Stimulated activated CD4-positive, alpha-beta T cell treated with anti-CD3 and anti-CD28 coated beads, TNF-alpha, amount 100 ng/mL, for 48 hours (primary cell): ENCODE results near the gene SFMBT2.

Experiments
- DNase-seq, 3 donors: peaks; one replicate each; pipeline ENCODE4 v3.0.0-alpha.2; 2020; ENCODE audit warnings: low read depth in 3 of 3

The SFMBT2 gene

DNA sequence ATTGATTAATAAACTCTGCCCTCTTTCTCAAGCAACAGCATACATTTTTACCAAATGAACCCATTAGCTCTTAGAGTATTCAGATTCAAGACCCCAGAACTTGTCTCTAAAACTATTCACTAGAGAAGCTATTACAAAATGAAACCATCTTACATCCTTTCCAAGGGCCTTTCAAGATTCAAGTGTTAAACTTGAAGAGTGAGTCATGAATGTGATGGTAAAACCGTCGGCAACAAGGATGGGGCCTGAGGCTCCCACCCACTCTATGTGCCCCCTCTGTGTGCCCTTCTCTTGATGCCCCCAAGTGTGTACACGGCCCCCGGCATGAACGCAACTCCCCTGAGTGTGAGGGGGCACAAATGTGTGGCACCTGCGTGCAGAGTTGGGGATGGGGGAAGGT lies 46.4 kb downstream of the SFMBT2 start:
- no peak for DNase-seq

DNA sequence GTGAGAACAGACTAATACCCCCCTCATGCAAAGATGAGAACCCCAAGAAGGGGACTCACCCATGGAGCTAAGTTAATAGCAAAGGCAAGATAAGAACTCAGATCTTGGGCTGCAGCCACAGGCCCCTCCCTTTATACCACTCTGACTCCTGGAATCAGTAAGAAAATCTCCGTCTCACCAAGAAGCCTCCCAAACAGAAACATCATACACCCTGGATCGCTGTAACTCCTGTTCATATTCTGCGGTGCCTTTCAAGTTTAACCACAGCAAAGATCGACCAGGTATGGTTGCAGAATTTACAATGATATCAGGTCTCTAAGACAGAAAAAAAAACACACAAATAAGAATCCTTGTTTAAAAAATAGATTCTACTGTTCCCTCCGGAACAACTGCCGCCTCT lies 47.1 kb downstream of the SFMBT2 start:
- DNase-seq, result no peak

DNA sequence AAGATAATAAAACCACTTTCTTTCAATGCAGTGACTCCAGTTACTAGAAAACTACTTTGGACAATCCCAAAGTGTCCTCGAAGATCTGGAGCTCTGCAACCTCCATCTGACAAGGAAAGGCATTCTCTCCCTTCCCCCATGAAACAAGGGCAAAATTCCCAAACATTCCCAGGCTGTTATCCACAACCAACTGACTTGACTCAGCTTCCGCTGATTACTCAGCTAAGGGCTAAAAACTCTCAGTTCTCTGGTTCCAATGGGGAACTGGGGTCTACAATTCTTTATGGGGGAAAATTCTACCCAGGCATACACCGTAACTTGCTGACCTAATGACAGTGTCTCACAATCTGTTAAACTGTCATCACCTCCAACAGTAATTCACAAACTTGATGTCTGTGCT lies 48.4 kb downstream of the SFMBT2 start:
- DNase-seq, result no peak

DNA sequence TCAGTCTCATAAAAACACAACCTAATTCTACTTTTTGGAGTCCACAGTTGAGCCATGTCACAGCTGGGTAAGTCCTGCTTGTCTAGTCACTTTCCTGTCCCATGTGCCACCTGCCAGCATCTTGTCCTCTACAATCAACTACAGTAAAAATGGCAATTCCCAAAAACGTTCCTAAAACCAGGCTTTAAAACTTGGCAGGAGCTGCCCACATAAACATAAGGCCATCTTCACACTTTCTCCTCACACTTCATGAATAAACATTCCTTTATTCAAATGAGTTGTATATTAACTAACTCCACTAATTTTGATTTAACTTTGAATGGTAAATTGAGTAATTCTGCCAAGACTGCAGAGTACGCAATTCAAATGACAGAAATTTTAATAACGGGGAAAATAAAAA lies 49.5 kb downstream of the SFMBT2 start:
- DNase-seq, result no peak

DNA sequence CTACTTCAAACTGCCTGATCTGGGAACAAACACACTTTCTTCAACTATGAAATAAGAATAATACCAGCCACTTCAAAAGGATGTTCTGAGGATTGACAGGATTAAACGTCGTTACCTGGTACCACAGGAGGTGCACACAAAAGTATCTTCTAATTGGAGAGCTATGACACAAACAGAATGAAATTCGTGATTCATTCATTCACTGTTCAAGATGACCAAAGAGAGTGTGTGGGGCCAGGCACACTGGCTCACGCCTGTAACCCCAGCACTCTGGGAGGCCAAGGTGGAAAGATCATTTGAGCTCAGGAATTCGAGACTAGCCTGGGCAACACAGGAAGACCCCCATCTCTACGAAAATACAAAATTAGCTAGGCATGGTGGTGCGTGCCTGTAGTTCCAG lies 50.9 kb downstream of the SFMBT2 start:
- DNase-seq, result no peak

DNA sequence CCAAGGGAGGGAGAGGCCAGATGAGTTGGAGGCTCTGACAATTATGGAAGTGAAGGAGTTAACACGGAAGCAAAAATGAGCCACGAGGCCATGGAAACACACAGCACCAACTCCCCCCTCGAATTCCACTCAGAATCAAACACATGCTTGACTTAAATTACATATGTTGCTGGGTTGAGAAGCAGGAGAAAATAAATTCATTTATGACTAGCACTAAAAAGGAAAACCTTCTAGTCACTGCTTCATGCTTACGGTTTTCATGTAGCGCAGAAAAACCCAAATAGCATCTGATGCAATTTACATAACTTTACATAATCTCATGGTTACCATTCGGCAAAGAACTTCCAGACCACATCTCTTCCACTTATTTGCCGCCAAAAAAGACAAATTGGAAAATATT lies 51.5 kb downstream of the SFMBT2 start:
- DNase-seq, result no peak

DNA sequence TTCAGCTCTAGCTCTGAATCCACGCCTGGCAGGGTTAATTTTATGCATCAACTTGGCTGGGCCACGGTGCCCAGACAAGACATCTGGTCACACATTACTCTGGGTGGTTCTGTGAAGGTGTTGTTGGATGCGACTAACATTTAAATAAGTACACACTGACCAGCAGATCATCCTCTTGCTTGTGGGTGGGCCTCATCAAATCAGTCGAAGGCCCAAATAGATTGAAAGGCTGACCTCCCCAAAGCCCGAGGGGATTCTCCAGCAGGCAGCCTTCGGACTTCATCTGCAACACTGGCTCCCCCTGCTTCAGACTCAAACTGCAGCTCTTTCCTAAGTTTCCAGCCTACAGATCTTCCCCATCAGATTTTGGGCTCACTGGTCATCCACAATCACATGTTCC lies 53.6 kb downstream of the SFMBT2 start:
- DNase-seq, result no peak

DNA sequence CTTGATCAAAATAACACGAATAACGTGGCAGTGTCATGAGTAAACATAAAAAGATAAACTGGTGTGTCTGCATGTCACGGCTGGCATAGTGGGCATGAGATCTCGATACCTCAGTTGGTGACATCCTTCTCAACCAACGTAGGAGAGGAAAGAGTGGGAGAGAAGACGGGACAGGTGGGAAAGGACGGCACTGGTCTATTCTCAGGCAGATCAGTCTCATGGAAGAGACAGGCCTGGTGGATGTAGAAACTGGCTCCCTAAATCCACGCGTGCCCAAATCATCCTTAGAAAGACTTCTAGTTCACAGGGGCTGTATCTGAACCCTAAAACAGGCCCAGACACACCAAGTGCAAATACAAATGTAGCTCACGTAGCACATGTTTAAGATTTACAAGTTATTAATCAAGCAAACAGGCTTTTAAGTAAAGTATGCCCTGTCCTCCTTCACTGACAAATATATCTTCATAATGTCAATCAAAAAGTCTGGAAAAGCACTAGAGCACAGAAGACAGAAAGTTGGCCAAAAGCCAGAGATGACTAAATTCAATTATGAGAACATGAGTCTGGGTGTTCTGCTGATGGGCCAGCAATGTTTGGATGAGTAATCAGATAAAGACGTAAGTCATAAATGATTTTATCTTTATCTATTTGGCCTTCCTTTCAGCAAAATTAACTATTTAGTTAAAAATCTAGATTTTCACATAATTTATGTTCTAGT lies 56.3 kb downstream of the SFMBT2 start:
- DNase-seq, result peak in 1 of 3 donors; percentile 13

DNA sequence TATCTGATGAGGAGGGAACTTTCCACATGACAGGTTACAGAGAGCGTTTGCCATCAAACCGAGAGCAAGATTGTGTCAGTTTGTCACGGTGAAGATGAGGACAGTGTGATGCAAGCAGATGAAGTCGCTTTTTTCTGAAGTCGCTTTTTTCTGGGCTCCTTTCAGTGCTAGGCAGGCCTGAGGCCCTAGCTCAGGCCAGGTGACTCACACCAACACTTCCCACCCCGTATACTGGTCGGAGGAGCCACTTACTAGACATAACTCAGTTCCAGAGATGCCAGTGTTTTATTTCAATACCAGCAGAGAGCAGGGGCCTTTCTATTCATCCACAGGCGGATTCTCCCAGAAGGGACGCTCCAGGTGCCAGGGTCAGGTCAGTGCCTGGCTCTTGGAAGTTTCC lies 58.9 kb downstream of the SFMBT2 start:
- DNase-seq, result no peak

DNA sequence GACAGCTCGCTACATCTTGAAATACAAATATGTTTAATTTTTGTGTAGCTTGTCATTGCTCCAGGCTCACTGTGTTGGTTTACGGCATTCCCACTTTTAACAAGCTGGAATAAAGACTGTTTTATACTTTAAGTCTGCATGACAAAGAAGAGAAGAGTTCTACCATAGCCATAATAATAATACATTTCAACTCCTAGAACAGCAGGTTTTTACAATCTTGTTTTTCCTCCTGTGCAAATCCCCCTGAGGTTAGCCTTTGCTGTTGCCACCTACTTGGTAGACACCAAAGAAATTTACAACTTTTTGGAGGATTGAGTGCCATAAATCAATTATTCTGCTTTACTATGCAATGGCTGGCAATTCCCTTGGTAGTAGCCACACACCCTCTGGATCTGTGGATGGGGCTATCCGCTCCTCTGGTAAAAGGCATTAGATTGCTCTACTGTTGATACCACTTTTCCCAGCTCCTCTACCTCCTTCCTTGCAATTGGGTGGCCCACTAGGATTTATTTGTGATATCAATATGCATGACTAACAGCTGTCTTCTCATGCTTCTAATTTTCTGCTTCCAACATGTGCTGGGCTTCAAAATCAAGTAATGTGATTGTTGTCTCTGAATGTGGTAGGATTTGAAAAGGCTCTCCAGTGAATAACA lies 60.2 kb downstream of the SFMBT2 start:
- no peak for DNase-seq

DNA sequence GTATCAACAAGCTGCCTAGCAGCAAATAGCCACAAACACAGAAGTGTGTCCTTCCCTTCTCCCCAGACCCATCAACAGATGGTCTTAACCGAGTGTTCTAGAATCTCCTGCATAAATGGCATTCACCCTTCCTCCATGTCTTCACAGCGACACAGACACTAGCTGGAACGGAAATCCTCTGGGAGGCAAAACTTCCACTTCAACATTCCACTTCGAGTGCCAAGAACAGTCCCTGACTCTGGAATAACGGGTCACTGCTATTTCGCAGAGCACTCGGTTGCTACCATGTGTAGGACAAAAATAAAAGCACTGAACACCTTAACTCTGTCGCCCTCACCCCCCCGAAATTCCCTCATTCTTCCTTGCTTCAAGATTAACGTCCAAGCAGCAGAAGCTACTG lies 65.1 kb downstream of the SFMBT2 start:
- no peak for DNase-seq

DNA sequence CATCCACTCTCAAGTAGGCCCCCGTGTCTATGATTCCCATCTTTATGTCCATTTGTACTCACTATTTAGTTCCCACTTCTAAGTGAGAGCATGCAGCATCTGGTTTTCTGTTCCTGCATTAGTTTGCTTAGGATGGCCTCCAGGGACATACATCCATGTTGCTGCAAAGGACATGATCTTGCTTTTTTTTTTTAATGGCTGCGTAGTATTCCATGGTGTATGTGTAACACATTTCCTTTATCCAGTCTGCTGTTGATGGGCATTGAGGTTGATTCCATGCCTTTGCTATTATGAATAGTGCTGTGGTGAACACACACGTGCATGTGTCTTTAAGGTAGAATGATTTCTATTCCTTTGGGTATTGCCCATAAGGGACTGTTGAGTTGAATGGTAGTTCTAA lies 67.8 kb downstream of the SFMBT2 start:
- DNase-seq, result no peak

DNA sequence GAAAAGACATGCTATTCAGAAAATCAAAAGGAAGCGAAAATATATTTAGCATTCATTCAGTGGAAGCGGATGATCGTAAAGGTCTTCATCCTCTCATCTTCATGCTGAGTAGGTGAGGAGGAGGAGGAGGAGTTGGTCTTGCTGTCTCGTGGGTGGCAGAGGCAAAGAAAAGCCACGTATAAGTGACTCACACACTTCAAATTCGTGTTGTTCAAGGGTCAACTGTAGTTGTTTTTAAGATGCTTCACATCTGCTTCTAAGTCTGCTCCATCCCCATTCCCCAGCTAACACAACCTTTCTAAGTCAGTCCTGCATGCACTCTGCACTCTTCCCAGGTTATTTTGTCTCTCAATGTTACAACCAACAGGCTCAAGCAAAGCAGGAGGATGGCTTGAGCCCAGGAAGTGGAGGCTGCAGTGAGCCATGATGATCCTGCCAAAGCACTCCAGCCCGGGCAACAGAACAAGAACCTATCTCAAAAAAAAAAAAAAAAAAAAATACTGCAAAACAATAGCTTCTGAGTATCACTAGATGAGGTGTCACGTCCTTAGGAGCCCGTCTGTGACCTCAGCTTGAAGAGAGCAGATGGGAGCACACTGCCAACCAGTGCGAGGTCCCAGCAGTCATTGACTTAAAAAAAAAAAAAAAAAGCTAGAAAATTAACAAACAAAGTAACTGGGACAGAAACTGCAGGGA lies 70.5 kb downstream of the SFMBT2 start:
- DNase-seq, result no peak

DNA sequence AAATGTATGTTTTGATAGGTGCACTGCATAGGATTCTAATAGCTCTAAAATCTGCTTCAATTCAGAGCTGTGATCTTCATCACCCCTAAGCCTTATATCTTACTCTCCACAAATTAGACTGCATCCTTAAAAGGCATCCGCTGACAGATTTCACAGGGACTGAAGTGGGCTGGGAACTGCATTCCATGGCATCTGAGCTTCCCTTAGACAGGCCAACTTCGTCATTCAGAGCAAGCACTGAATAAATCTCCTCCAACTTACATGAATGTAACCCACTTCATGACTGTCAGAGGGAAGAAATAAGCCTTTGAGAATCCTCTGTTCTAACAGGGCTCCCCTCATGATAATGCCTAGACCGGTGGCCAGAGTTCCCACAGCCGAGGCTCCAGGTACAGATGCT lies 71.3 kb downstream of the SFMBT2 start:
- DNase-seq, result no peak

DNA sequence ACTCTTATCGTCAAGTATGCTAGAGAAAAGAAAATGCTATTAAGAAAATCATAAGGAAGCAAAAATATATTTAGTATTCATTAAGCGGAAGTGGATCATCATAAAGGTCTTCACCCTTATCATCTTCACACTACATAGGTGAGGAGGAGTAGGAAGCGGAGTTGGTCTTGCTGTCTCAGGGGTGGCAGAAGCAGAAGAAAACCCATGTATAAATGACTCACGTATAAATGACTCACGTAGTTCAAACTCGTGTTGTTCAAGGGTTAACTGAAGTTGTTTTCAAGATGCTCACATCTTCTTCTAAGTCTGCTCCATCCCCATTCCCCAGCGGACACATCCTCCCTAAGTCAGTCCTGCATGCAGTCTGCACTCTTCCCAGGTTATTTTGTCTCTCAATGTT lies 72.4 kb downstream of the SFMBT2 start:
- no peak for DNase-seq

DNA sequence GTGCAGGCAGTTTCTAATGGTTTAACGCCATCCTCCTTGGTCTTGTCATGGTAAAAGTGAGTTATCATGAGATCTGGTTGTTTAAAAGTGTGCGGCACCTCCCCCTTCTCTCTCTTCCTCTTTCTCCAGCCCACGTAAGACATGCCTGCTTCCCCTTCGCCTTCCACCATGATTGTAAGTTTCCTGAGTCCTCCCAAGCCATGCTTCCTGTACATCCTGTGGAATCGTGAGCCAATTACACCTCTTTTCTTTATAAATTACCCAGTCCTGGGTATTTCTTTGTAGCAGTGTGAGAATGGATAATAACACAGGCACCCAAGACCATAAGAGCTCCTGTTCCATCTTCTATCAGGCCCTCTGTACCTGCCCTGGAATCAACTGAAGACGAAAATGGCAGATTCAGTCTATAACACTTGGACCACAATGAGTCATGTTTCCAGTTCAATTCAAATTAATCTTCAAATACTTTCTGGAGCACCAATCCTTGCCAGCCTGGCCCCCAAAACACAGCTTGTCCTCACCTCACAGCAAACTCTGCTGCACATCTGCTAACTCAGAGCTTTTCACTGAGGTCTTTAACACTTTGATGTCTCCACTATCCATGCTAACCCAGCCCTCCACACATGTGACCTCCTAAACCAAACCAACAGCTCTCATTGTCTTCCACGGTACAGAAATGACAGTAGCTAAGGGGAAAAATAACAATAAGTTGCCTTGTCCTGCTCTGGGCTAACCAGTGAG lies 73.2 kb downstream of the SFMBT2 start:
- DNase-seq, result no peak

DNA sequence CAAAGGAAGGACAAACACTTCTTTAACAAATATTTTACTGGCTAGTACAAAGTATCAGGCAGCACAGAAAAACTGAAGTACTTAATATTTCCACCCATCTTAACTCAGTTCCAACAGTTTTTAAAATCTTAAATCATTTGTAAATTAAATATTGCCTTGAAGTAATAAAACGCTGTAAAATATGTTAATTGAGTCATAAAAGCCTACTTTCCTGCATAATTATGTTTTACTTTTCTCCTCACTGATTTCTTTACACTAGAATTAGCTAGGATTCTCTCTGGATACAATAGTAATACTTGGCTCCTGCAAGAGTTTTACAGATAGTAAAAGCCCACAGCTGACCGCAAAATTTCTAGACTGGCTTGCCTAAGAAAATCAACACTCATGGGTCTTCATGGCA lies 74.9 kb downstream of the SFMBT2 start:
- no peak for DNase-seq

DNA sequence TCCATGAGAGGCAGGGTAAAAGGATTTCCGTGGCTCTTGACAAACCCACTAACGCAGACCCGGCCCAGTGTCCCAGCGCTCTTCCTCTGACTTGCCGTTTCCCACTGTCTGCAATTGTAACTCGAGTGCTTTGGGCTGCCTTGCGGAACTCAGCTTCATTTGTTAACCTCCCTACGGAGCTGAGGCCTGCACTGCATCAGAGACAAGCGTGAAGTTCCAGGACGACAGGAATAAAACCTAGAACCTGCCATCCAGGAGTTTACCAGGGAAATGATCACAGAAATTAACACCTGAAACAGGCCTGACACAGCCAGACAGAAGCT lies 76.2 kb downstream of the SFMBT2 start:
- DNase-seq, result no peak

DNA sequence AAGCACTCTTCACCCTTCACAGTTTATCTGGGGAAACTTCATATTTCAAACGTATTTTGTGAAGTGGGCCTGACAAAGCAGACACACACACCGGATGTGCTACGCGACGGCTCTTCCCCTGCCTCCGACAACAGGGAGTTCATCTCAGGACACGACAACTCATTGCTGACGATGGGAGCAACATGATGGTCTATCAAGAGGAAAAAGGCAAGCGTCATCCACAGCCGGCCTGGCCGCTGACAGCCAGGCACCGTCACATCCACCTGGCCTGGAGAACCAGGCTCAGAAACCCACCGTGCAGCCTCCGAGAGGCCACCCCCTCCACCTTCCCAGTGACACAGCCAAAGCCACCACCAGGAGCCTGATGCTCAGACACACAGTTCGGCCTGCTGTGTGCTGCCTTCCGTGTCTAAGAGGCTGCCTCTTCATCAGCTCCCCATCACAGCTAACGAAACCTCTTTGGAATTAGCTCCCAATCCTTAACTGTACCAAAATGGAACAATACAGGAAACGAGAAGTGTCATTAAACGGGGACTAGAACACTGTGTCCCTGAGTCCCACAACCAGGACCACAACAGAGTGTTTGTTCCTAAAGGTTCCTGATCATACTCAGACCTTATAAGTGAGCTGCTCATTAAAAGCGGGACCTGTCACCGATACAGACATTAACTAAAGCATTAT lies 76.7 kb downstream of the SFMBT2 start:
- DNase-seq, result no peak

DNA sequence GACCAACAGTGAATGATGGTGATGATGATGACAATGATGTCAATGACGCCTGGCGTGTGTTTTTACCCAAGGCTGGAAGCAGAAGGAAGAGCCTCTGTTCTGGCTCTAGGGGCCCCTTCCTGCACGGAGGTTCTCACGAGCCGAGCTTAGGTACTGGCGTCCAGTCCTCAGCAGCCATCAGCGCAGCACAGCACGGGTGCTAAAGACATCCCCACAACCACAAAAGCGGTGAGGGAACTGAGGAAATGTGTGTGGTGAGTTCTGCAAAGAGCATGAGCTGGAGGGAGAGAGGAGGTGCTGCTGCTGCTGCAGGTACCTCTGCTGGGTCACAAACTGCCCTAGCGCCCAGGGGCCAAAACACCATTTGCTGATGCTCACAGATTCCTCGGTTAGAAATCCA lies 81.6 kb downstream of the SFMBT2 start:
- no peak for DNase-seq

DNA sequence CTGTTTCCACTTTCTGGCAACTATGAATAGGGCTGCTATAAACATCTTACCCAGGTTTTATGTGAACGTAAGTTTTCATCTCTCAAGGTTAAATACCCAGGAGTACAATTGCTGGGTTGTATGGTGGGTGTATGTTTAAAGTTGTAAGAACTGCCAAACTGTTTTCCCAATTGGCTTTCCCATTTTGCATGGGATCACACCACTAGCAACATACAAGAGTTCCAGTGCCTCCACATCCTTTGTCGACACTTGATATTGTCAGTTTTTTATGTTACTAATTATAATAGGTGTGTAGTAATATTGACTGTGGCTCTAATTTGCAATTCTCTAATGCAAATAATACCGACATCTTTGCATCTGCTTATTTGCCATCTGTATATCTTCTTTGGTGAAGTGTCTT lies 82.9 kb downstream of the SFMBT2 start:
- DNase-seq, result no peak

DNA sequence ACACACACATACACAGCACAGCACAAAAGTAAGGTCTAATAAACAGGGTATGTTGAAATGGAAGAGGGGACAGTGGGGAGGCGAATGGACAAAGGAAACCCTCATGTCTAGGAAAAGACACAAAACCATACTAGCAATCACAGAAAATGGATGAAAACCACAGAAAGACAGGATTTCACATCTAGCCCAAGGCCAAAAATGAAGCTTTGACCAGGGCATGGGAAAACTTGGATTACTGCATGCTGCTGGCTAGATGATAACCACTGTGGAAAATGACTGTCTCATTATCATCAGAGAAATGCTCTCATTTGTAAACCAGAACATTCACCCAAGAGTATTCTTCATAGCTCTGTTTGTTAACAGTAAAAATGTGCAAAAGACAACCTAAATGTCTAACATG lies 88.2 kb downstream of the SFMBT2 start:
- no peak for DNase-seq
